GM04503 (cell line): ENCODE data around the gene FNBP1L.
"Not testable (repeated sequence)": the region's sequence is repeated elsewhere in the genome, so short reads cannot be mapped to it uniquely, and the experiment has no call there.

Experiments
- DNase-seq: peaks from one replicate; pipeline ENCODE4 v3.0.0-alpha.2; 2012; ENCODE audit warnings: low read depth

The FNBP1L gene

GRCh38 chr1:93573940-93574469, 126.1 kb downstream of the FNBP1L start:
- no peak for DNase-seq

- DNase-seq, result no peak
Measured at GRCh38 chr1:93574511-93574910, 126.6 kb downstream of the FNBP1L start.

GRCh38 chr1:93574991-93575390, 127.1 kb downstream of the FNBP1L start:
- no peak for DNase-seq

GRCh38 chr1:93575621-93576284, 127.8 kb downstream of the FNBP1L start:
- no peak for DNase-seq

GRCh38 chr1:93576346-93576745, 128.4 kb downstream of the FNBP1L start:
- no peak for DNase-seq

GRCh38 chr1:93576746-93577145, 128.8 kb downstream of the FNBP1L start:
- DNase-seq, result no peak

GRCh38 chr1:93577536-93578432, 129.9 kb downstream of the FNBP1L start:
- no peak for DNase-seq

GRCh38 chr1:93578433-93578830, 130.5 kb downstream of the FNBP1L start:
- no peak for DNase-seq

- DNase-seq, result no peak
Measured at GRCh38 chr1:93578911-93579825, 131.2 kb downstream of the FNBP1L start.

- peak; percentile 81 for DNase-seq
Measured at GRCh38 chr1:93579891-93580290, 132.0 kb downstream of the FNBP1L start.

- DNase-seq, result no peak
Measured at GRCh38 chr1:93581917-93582850, 134.3 kb downstream of the FNBP1L start.

- peak; percentile 77 for DNase-seq
Measured at GRCh38 chr1:93584261-93585003, 136.5 kb downstream of the FNBP1L start.

- peak; percentile 61 for DNase-seq
Measured at GRCh38 chr1:93585059-93585966, 137.4 kb downstream of the FNBP1L start.

GRCh38 chr1:93587354-93587753, 139.4 kb downstream of the FNBP1L start:
- no peak for DNase-seq

- no peak for DNase-seq
Measured at GRCh38 chr1:93588206-93588605, 140.3 kb downstream of the FNBP1L start.

- no peak for DNase-seq
Measured at GRCh38 chr1:93588955-93589354, 141.0 kb downstream of the FNBP1L start.

- DNase-seq, result not testable (repeated sequence)
Measured at GRCh38 chr1:93591291-93591675, 143.4 kb downstream of the FNBP1L start.

- DNase-seq, result no peak
Measured at GRCh38 chr1:93591676-93592550, 144.0 kb downstream of the FNBP1L start.
